Activated naive CD4-positive, alpha-beta T cell treated with anti-CD3 and anti-CD28 coated beads, Interleukin-2, amount 10 ng/mL, durations not matched to agents 7 days and 5 days (primary cell): ENCODE measurements around the gene AAGAB.

Experiments used
- CTCF ChIA-PET: fragments of 350-600 bp; sonication (Branson Sonifier 250); formaldehyde crosslinking; loops from one replicate; lab custom pipeline; 2021; ENCODE audit warnings: antibody characterized with exemption; lab: Charles Lee
- DNase-seq: peaks from one replicate; pipeline ENCODE4 v3.0.0-alpha.2; 2020
- H3K27ac Mint-ChIP-seq: one replicate; pipeline ENCODE4 v1.8.0; 2021; ENCODE audit warnings: mild to moderate bottlenecking, moderate library complexity, mixed read lengths
- H3K27me3 Mint-ChIP-seq: one replicate; pipeline ENCODE4 v1.8.0; 2021; ENCODE audit warnings: mild to moderate bottlenecking, mixed read lengths
- H3K36me3 Mint-ChIP-seq: one replicate; pipeline ENCODE4 v1.8.0; 2021; ENCODE audit warnings: mixed read lengths
- H3K4me1 Mint-ChIP-seq: one replicate; pipeline ENCODE4 v1.8.0; 2021; ENCODE audit warnings: mixed read lengths
- H3K4me3 Mint-ChIP-seq: one replicate; pipeline ENCODE4 v1.8.0; 2021; ENCODE audit warnings: mild to moderate bottlenecking, moderate library complexity, mixed read lengths
- H3K9me3 Mint-ChIP-seq: one replicate; pipeline ENCODE4 v1.8.0; 2021; ENCODE audit warnings: mixed read lengths

The AAGAB gene

GRCh38 chr15:67212684-67213367 is 41.6 kb downstream of the AAGAB start:
- no peaks in the 10 kb centered on the region for H3K27me3 Mint-ChIP-seq
- no peak overlapping the region for H3K27ac Mint-ChIP-seq
- H3K9me3 Mint-ChIP-seq: no peaks in the 10 kb centered on the region
- H3K4me1 Mint-ChIP-seq: no peaks in the 10 kb centered on the region
- no peak for DNase-seq
- CTCF ChIA-PET: no interaction called here
- H3K36me3 Mint-ChIP-seq: peaks cover 30% of the 10 kb centered on the region
- H3K4me3 Mint-ChIP-seq: no peak overlapping the region

- Mint-ChIP-seq H3K27me3 (no peaks in the 10 kb centered on the region), H3K9me3 (no peaks in the 10 kb centered on the region), H3K27ac (no peak overlapping the region), H3K4me1 (no peaks in the 10 kb centered on the region), H3K4me3 (no peak overlapping the region), H3K36me3 (peaks cover 32% of the 10 kb centered on the region)
- DNase-seq: no peak
- CTCF ChIA-PET: no interaction called here
Measured at GRCh38 chr15:67210555-67211168, 43.8 kb downstream of the AAGAB start.

- Mint-ChIP-seq H3K4me1 (no peaks in the 10 kb centered on the region), H3K9me3 (no peaks in the 10 kb centered on the region), H3K27me3 (no peaks in the 10 kb centered on the region), H3K4me3 (no peak overlapping the region), H3K27ac (no peak overlapping the region), H3K36me3 (peaks cover 44% of the 10 kb centered on the region)
- no peak for DNase-seq
- CTCF ChIA-PET: interaction anchor here (0.7 kb wide), 1 partner anchor 981 kb away, joined by 3 read pairs; no protein-coding TSS in a partner anchor
Measured at GRCh38 chr15:67208396-67208795, 46.1 kb downstream of the AAGAB start.

- no peaks in the 10 kb centered on the region for H3K27me3 Mint-ChIP-seq
- CTCF ChIA-PET: no interaction called here
- DNase-seq: no peak
- no peaks in the 10 kb centered on the region for H3K4me1 Mint-ChIP-seq
- no peak overlapping the region for H3K27ac Mint-ChIP-seq
- no peak overlapping the region for H3K4me3 Mint-ChIP-seq
- H3K36me3 Mint-ChIP-seq: peaks cover 50% of the 10 kb centered on the region
- H3K9me3 Mint-ChIP-seq: no peaks in the 10 kb centered on the region
Measured at GRCh38 chr15:67207555-67208207, 46.8 kb downstream of the AAGAB start.

GRCh38 chr15:67202991-67203390 is 51.5 kb downstream of the AAGAB start:
- Mint-ChIP-seq H3K36me3 (peaks cover 64% of the 10 kb centered on the region), H3K4me3 (no peak overlapping the region), H3K4me1 (peaks cover 9% of the 10 kb centered on the region), H3K27me3 (no peaks in the 10 kb centered on the region), H3K27ac (no peak overlapping the region), H3K9me3 (no peaks in the 10 kb centered on the region)
- DNase-seq: no peak
- CTCF ChIA-PET: interaction anchor here (1.2 kb wide), 1 partner anchor 257 kb away, joined by 3 read pairs; no protein-coding TSS in a partner anchor

- no peaks in the 10 kb centered on the region for H3K9me3 Mint-ChIP-seq
- H3K4me1 Mint-ChIP-seq: peaks cover 18% of the 10 kb centered on the region
- no peak overlapping the region for H3K27ac Mint-ChIP-seq
- CTCF ChIA-PET: interaction anchor here (1.2 kb wide), 1 partner anchor 256 kb away, joined by 3 read pairs; no protein-coding TSS in a partner anchor
- no peak for DNase-seq
- no peak overlapping the region for H3K4me3 Mint-ChIP-seq
- H3K27me3 Mint-ChIP-seq: no peaks in the 10 kb centered on the region
- peaks cover 64% of the 10 kb centered on the region for H3K36me3 Mint-ChIP-seq
Measured at GRCh38 chr15:67202091-67202490, 52.4 kb downstream of the AAGAB start.

GRCh38 chr15:67201136-67201535 is 53.3 kb downstream of the AAGAB start:
- Mint-ChIP-seq H3K4me1 (peaks cover 19% of the 10 kb centered on the region), H3K27me3 (no peaks in the 10 kb centered on the region), H3K36me3 (peaks cover 69% of the 10 kb centered on the region), H3K9me3 (no peaks in the 10 kb centered on the region), H3K4me3 (no peak overlapping the region), H3K27ac (no peak overlapping the region)
- DNase-seq: no peak
- CTCF ChIA-PET: interaction anchor here (0.7 kb wide), 1 partner anchor 278 kb away, joined by 3 read pairs; no protein-coding TSS in a partner anchor

GRCh38 chr15:67199881-67200763 is 54.3 kb downstream of the AAGAB start:
- Mint-ChIP-seq H3K9me3 (no peaks in the 10 kb centered on the region), H3K27ac (no peak overlapping the region), H3K36me3 (peaks cover 68% of the 10 kb centered on the region), H3K4me1 (peaks cover 19% of the 10 kb centered on the region), H3K4me3 (no peak overlapping the region), H3K27me3 (no peaks in the 10 kb centered on the region)
- no peak for DNase-seq
- CTCF ChIA-PET: interaction anchor here (0.6 to 0.8 kb wide), 3 partner anchors 9 to 279 kb away, joined by 3 to 4 read pairs (median 3); no protein-coding TSS in a partner anchor

GRCh38 chr15:67199391-67199790 is 55.1 kb downstream of the AAGAB start:
- H3K27me3 Mint-ChIP-seq: no peaks in the 10 kb centered on the region
- peaks cover 19% of the 10 kb centered on the region for H3K4me1 Mint-ChIP-seq
- no peaks in the 10 kb centered on the region for H3K9me3 Mint-ChIP-seq
- H3K36me3 Mint-ChIP-seq: peaks cover 66% of the 10 kb centered on the region
- H3K27ac Mint-ChIP-seq: no peak overlapping the region
- H3K4me3 Mint-ChIP-seq: no peak overlapping the region
- DNase-seq: no peak
- CTCF ChIA-PET: interaction anchor here (0.6 to 0.8 kb wide), 2 partner anchors 10 to 22 kb away, joined by 3 to 4 read pairs; no protein-coding TSS in a partner anchor

GRCh38 chr15:67198157-67198754 is 56.2 kb downstream of the AAGAB start:
- Mint-ChIP-seq H3K27me3 (no peaks in the 10 kb centered on the region), H3K4me1 (peaks cover 19% of the 10 kb centered on the region), H3K9me3 (no peaks in the 10 kb centered on the region), H3K4me3 (no peak overlapping the region), H3K27ac (peak overlapping the region; percentile 42), H3K36me3 (peaks cover 68% of the 10 kb centered on the region)
- peak; percentile 30 for DNase-seq
- CTCF ChIA-PET: no interaction called here

- Mint-ChIP-seq H3K27ac (peak overlapping the region; percentile 69), H3K27me3 (no peaks in the 10 kb centered on the region), H3K36me3 (peaks cover 66% of the 10 kb centered on the region), H3K9me3 (no peaks in the 10 kb centered on the region), H3K4me1 (peaks cover 19% of the 10 kb centered on the region), H3K4me3 (no peak overlapping the region)
- CTCF ChIA-PET: no interaction called here
- no peak for DNase-seq
Measured at GRCh38 chr15:67197364-67197695, 57.1 kb downstream of the AAGAB start.

- Mint-ChIP-seq H3K9me3 (no peaks in the 10 kb centered on the region), H3K27me3 (no peaks in the 10 kb centered on the region), H3K27ac (peak overlapping the region; percentile 69), H3K4me1 (peaks cover 19% of the 10 kb centered on the region), H3K4me3 (no peak overlapping the region), H3K36me3 (peaks cover 67% of the 10 kb centered on the region)
- CTCF ChIA-PET: no interaction called here
- DNase-seq: no peak
Measured at GRCh38 chr15:67196672-67197363, 57.6 kb downstream of the AAGAB start.

GRCh38 chr15:67196222-67196621 is 58.2 kb downstream of the AAGAB start:
- DNase-seq: no peak
- Mint-ChIP-seq H3K27me3 (no peaks in the 10 kb centered on the region), H3K27ac (peak overlapping the region; percentile 69), H3K9me3 (no peaks in the 10 kb centered on the region), H3K4me1 (peaks cover 19% of the 10 kb centered on the region), H3K4me3 (no peak overlapping the region), H3K36me3 (peaks cover 66% of the 10 kb centered on the region)
- CTCF ChIA-PET: no interaction called here
